HepG2 (cell line): Measurements from ENCODE around the gene PSMA3. TPM values are rescaled to one million over a fixed set of nuclear protein-coding genes. Genes with fewer than 3 reads are reported as not detected.

Source experiments
- ATAC-seq: fragments of 200-7000 bp; cut with Tn5 transposase; 3 replicates; pipeline ENCODE4 v1.9.1; 2020; ENCODE audit warnings: mild to moderate bottlenecking, moderate library complexity
- BruUV-seq: library from RNA; stranded (reverse); fragments of 400-500 nt; replicated peaks from 2 replicates; lab custom pipeline; 2021; lab: Mats Ljungman, UMichigan
- CTCF ChIA-PET: fragments of 300-600 bp; formaldehyde crosslinking; extraction: SDS; loops from one replicate; lab custom pipeline; 2021; ENCODE audit warnings: low total read pairs, inconsistent platforms, low intra/inter-chr PET ratio; lab: Yijun Ruan, JAX
- POLR2A ChIA-PET: fragments of 350-600 bp; sonication (Branson Sonifier 250); formaldehyde crosslinking; loops from one replicate; lab custom pipeline; 2020; ENCODE audit warnings: antibody characterized with exemption, inconsistent platforms; lab: Yijun Ruan, JAX
- DNase-seq: peaks from one replicate; pipeline ENCODE4 v3.0.0-alpha.2; 2015; ENCODE audit warnings: low spot score
- FAIRE-seq: peaks from 3 replicates; lab custom pipeline; 2011; peaks lifted over from hg19 to GRCh38; lab: Jason Lieb, UNC
- H2AFZ ChIP-seq: one replicate; pipeline ENCODE4 v1.6.1; 2011; ENCODE audit warnings: low read length, inconsistent platforms
- H3K27ac ChIP-seq: fragments of 300-600 bp; 3 replicates; pipeline ENCODE4 v1.8.0; 2011; ENCODE audit warnings: mixed run types, mild to moderate bottlenecking, mixed read lengths, low read length, inconsistent platforms; ENCODE audit not compliant: insufficient read depth; ENCODE audit errors: extremely low read length
- H3K27me3 ChIP-seq, 2 experiments: fragments of 200-600 bp in 1 of 2; 2 replicates in 1 of 2; 3 replicates in 1 of 2; pipeline versions ENCODE4 v1.6.0 to v1.8.0; 2011; ENCODE audit warnings: low read length in 2 of 2, mild to moderate bottlenecking in 2 of 2, moderate library complexity in 2 of 2, inconsistent platforms in 1 of 2; ENCODE audit not compliant: insufficient read depth in 2 of 2, control insufficient read depth in 1 of 2
- H3K36me3 ChIP-seq, 2 experiments: fragments of 200-600 bp in 1 of 2; replicated peaks in 1 of 2; 2 replicates in 1 of 2; 3 replicates in 1 of 2; pipeline versions ENCODE4 v1.5.1 to v1.8.0; 2011; ENCODE audit warnings: low read length in 2 of 2, inconsistent platforms in 1 of 2; ENCODE audit not compliant: insufficient read depth in 2 of 2, control insufficient read depth in 1 of 2
- H3K4me1 ChIP-seq: 2 replicates; pipeline ENCODE4 v1.5.1; 2012; ENCODE audit warnings: low read length, inconsistent platforms; ENCODE audit not compliant: insufficient read depth
- H3K4me2 ChIP-seq: 2 replicates; pipeline ENCODE4 v1.6.0; 2011; ENCODE audit warnings: low read depth, low read length, inconsistent platforms
- H3K4me3 ChIP-seq, 3 experiments: fragments of 200-600 bp in 1 of 3; sonication (generic), shearing (Covaris generic) in 1 of 3; replicated peaks in 1 of 3; 2 replicates each; pipeline ENCODE4 v1.5.1; 2011 to 2016; ENCODE audit warnings: low read length in 3 of 3, inconsistent platforms in 2 of 3, low read depth in 2 of 3, mild to moderate bottlenecking in 2 of 3, control low read depth in 1 of 3, mixed read lengths in 1 of 3; ENCODE audit not compliant: insufficient read depth in 1 of 3
- H3K79me2 ChIP-seq: one replicate; pipeline ENCODE4 v1.6.1; 2011; ENCODE audit warnings: low read length, inconsistent platforms; ENCODE audit not compliant: insufficient read depth
- H3K9ac ChIP-seq: 2 replicates; pipeline ENCODE4 v1.6.0; 2011; ENCODE audit warnings: mild to moderate bottlenecking, low read depth, low read length, inconsistent platforms; ENCODE audit not compliant: insufficient read depth
- H3K9me3 ChIP-seq: 2 replicates; pipeline ENCODE4 v1.5.1; 2012; ENCODE audit warnings: mild to moderate bottlenecking, low read length
- H4K20me1 ChIP-seq: 2 replicates; pipeline ENCODE4 v1.6.0; 2011; ENCODE audit warnings: inconsistent platforms, mild to moderate bottlenecking, low read length, moderate library complexity; ENCODE audit not compliant: insufficient read depth
- POLR2AphosphoS5 ChIP-seq: IDR thresholded peaks from 2 replicates; pipeline ENCODE4 v1.6.1; 2012; ENCODE audit warnings: low read depth, low read length
- RBFOX2 ChIP-seq: fragments of 200-400 bp; formaldehyde crosslinking; IDR thresholded peaks from 2 replicates; pipeline ENCODE4 v1.6.1; 2017; ENCODE audit warnings: low read depth, mild to moderate bottlenecking, low read length
- RFX1 ChIP-seq: fragments of 450-650 bp; IDR thresholded peaks from 2 replicates; pipeline ENCODE4 v1.6.1; 2017
- ZNF276 ChIP-seq: sonication (generic); formaldehyde crosslinking; IDR thresholded peaks from 2 replicates; pipeline ENCODE4 v1.4.0; 2020; ENCODE audit warnings: mild to moderate bottlenecking, low read depth, missing genetic modification reagents
- WGBS: methylation state at CpG from one replicate; pipeline ENCODE4 v1.1.6; 2017; ENCODE audit warnings: low lambda C conversion rate; 5-methylcytosine and 5-hydroxymethylcytosine counted together
- in situ Hi-C: cut with HindIII; loops from 2 replicates; pipeline ENCODE4 v1.10.0; 2017; ENCODE audit warnings: low pct_unique_long_range_greater_than_20kb; ENCODE audit not compliant: extremely low pct_ligation_motif_present
- intact Hi-C: fragments of 100-400 bp; cut with micrococcal nuclease; formaldehyde crosslinking; loops from one replicate; pipeline ENCODE4 v1.10.0; 2022; ENCODE audit not compliant: unreplicated experiment
- polyA plus RNA-seq, 8 experiments: library from polyadenylated mRNA; depleted of rRNA in 3 of 8; stranded (reverse) in 7 of 8; unstranded in 1 of 8; fragments of >200 nt; fragmentation: Illumina TruSeq in 4 of 8; extraction: Trizol in 4 of 8; gene quantifications; 2 replicates each; pipeline versions ENCODE4 v1.2.1 to v1.2.3, GENCODE V29; 2011 to 2016; ENCODE audit warnings: low read depth in 4 of 8, missing spikeins in 1 of 8, mixed read lengths in 1 of 8; ENCODE audit not compliant: insufficient read depth in 1 of 8
- total RNA-seq, 5 experiments: library from RNA; depleted of rRNA; stranded (reverse); fragments of >200 nt; fragmentation: Illumina TruSeq; extraction: Trizol; gene quantifications; 2 replicates each; pipeline ENCODE4 v1.2.3, GENCODE V29; 2016; ENCODE audit warnings: low read depth in 1 of 5
- TF ChIP-seq, protein P1 (sequence below): sonication (generic); formaldehyde crosslinking; IDR thresholded peaks from 2 replicates; pipeline ENCODE4 v1.4.0; 2020; ENCODE audit warnings: missing genetic modification reagents, borderline replicate concordance
- TF ChIP-seq, protein P2 (sequence below): sonication (generic); formaldehyde crosslinking; IDR thresholded peaks from 2 replicates; pipeline ENCODE4 v1.9.0; 2021; ENCODE audit warnings: missing genetic modification reagents, mild to moderate bottlenecking, borderline replicate concordance

The PSMA3 gene
- total and polyA plus RNA-seq, 2 of the 13 experiments (the other 11 are each of a cell fraction or from before 2014, with no cell fraction given) = 232 to 275 TPM

DNA sequence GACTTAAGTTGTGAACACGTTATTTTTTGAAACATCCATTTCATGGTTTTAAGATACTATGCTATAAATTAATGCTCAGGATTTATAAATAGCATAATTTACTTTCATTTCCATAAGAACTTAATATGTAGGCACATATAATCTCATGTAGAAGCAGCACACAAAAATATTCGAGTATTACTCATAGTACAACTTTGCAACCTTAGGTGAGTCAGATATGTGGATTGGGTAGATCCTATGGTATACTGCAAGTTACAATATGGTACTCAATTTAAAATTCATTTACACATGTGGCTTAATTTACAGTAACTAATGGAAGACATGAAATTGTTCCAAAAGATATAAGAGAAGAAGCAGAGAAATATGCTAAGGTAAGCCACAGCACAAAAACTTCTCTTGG lies 26.0 kb downstream of the PSMA3 start:
- 92% methylated on average over 2 of the region's 2 CpGs for WGBS
- Histone ChIP-seq H3K36me3 (peaks cover 0 to 60% of the 10 kb centered on the region in 2 experiments), H3K4me3 (no peak overlapping the region), H3K79me2 (peaks cover 39% of the 10 kb centered on the region), H2AFZ (no peak overlapping the region), H3K4me1 (peaks cover 55% of the 10 kb centered on the region), H4K20me1 (no peaks in the 10 kb centered on the region; the same call in 1 of the 2 replicates), H3K27me3 (no peaks in the 10 kb centered on the region), H3K27ac (peak overlapping the region; percentile 12), H3K4me2 (no peak overlapping the region), H3K9me3 (no peaks in the 10 kb centered on the region), H3K9ac (no peak overlapping the region)
- in situ Hi-C loops (no loop called here), intact Hi-C loops (no loop called here)
- ChIA-PET CTCF (no interaction called here), POLR2A (interaction anchor here (1.1 kb wide), 1 partner anchor 28 kb away, joined by 3 read pairs; the partner anchor contains the start of gene ARID4A)
- ATAC-seq (no peak), FAIRE-seq (no peak), DNase-seq (no peak)
- TF ChIP-seq RBFOX2 (peak; percentile 16; the same call in 1 of the 2 replicates), POLR2AphosphoS5 (no peak), ZNF276 (CRISPR knock-in tag) (no peak), RFX1 (no peak)
- TF ChIP-seq, protein P1, sequence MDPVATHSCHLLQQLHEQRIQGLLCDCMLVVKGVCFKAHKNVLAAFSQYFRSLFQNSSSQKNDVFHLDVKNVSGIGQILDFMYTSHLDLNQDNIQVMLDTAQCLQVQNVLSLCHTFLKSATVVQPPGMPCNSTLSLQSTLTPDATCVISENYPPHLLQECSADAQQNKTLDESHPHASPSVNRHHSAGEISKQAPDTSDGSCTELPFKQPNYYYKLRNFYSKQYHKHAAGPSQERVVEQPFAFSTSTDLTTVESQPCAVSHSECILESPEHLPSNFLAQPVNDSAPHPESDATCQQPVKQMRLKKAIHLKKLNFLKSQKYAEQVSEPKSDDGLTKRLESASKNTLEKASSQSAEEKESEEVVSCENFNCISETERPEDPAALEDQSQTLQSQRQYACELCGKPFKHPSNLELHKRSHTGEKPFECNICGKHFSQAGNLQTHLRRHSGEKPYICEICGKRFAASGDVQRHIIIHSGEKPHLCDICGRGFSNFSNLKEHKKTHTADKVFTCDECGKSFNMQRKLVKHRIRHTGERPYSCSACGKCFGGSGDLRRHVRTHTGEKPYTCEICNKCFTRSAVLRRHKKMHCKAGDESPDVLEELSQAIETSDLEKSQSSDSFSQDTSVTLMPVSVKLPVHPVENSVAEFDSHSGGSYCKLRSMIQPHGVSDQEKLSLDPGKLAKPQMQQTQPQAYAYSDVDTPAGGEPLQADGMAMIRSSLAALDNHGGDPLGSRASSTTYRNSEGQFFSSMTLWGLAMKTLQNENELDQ (CRISPR knock-in tag) = no peak
- TF ChIP-seq, protein P2, sequence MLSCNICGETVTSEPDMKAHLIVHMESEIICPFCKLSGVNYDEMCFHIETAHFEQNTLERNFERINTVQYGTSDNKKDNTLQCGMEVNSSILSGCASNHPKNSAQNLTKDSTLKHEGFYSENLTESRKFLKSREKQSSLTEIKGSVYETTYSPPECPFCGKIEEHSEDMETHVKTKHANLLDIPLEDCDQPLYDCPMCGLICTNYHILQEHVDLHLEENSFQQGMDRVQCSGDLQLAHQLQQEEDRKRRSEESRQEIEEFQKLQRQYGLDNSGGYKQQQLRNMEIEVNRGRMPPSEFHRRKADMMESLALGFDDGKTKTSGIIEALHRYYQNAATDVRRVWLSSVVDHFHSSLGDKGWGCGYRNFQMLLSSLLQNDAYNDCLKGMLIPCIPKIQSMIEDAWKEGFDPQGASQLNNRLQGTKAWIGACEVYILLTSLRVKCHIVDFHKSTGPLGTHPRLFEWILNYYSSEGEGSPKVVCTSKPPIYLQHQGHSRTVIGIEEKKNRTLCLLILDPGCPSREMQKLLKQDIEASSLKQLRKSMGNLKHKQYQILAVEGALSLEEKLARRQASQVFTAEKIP = no peak
- BruUV-seq = no TSS peak
